Measurements from ENCODE around the gene C1orf105. TPM values are rescaled to one million over a fixed set of nuclear protein-coding genes. Genes with fewer than 3 reads are reported as not detected.
"Not testable (repeated sequence)": the region's sequence is repeated elsewhere in the genome, so short reads cannot be mapped to it uniquely, and the experiment has no call there.

The C1orf105 gene
- polyA plus RNA-seq, 1 of the 3 experiments (the other 2 are of a cell fraction), result not detected

GRCh38 chr1:172494166-172494565 is 73.7 kb downstream of the C1orf105 start:
- H3K9me2 ChIP-seq, result no peaks in the 10 kb centered on the region
- TF ChIP-seq, protein P1, sequence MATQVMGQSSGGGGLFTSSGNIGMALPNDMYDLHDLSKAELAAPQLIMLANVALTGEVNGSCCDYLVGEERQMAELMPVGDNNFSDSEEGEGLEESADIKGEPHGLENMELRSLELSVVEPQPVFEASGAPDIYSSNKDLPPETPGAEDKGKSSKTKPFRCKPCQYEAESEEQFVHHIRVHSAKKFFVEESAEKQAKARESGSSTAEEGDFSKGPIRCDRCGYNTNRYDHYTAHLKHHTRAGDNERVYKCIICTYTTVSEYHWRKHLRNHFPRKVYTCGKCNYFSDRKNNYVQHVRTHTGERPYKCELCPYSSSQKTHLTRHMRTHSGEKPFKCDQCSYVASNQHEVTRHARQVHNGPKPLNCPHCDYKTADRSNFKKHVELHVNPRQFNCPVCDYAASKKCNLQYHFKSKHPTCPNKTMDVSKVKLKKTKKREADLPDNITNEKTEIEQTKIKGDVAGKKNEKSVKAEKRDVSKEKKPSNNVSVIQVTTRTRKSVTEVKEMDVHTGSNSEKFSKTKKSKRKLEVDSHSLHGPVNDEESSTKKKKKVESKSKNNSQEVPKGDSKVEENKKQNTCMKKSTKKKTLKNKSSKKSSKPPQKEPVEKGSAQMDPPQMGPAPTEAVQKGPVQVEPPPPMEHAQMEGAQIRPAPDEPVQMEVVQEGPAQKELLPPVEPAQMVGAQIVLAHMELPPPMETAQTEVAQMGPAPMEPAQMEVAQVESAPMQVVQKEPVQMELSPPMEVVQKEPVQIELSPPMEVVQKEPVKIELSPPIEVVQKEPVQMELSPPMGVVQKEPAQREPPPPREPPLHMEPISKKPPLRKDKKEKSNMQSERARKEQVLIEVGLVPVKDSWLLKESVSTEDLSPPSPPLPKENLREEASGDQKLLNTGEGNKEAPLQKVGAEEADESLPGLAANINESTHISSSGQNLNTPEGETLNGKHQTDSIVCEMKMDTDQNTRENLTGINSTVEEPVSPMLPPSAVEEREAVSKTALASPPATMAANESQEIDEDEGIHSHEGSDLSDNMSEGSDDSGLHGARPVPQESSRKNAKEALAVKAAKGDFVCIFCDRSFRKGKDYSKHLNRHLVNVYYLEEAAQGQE (IDR thresholded peaks at IDR 0.05; ENCODE audit: low read depth, low read length), result no peak
- 50% methylated on average over 2 of the region's 2 CpGs for WGBS (ENCODE audit: low lambda C conversion rate)

DNA sequence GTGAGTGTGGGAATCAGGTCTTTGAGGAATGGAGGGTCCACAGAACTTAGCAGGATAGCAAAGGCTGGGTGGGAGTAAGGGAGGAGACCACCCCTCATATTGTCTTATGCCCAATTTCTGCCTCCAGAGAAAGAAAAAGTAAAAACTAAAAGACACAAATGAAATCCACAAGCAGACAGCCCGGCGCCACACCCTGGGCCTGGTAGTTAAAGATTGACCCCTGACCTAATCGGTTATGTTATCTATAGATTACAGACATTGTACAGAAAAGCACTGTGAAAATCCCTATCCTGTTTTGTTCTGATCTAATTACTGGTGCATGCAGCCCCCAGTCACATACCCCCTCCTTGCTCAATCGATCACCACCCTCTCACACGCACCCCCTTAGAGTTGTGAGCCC is 75.6 kb downstream of the C1orf105 start:
- POLR2A ChIA-PET; H3K27ac ChIP-seq (ENCODE audit: low read depth in 2 of 2, low read length in 1 of 2); H3K9ac ChIP-seq; H3K4me3 ChIP-seq (ENCODE audit: low read depth in 2 of 2, low read length in 1 of 2); H4K20me1 ChIP-seq (ENCODE audit: insufficient read depth); H3K9me2 ChIP-seq; H3K36me3 ChIP-seq (replicated peaks in 1 of 2; ENCODE audit: control insufficient read depth in 1 of 2, insufficient read depth in 2 of 2, low read length in 1 of 2); H3K27me3 ChIP-seq (ENCODE audit: insufficient read depth); H2AFZ ChIP-seq (ENCODE audit: low read depth); H3F3A ChIP-seq (replicated peaks; ENCODE audit: insufficient read depth); DNase-seq; H3K4me1 ChIP-seq (ENCODE audit: control insufficient read depth in 1 of 2, insufficient read depth in 2 of 2, low read depth in 1 of 2, low read length in 1 of 2); H3K9me3 ChIP-seq; H3K79me2 ChIP-seq (ENCODE audit: insufficient read depth); H3K4me2 ChIP-seq: not testable (repeated sequence)
- 90% methylated on average over 5 of the region's 5 CpGs for WGBS (ENCODE audit: low lambda C conversion rate)
- CTCF ChIA-PET, result interaction anchor here (1.0 kb wide), 1 partner anchor 53 kb away, joined by 3 read pairs; the partner anchor contains the start of gene PIGC

More at GRCh38 chr1:172494166-172494565, 73.7 kb downstream of the C1orf105 start:
- Histone ChIP-seq H3K9ac (no peak overlapping the region), H3K27ac (ENCODE audit: low read depth in 2 of 2, low read length in 1 of 2) (no peak overlapping the region), H3K9me3 (no peaks in the 10 kb centered on the region), H4K20me1 (ENCODE audit: insufficient read depth) (no peaks in the 10 kb centered on the region), H3K4me2 (no peak overlapping the region), H3K27me3 (ENCODE audit: insufficient read depth) (peaks cover 6% of the 10 kb centered on the region; the same call in 1 of the 2 replicates), H3K36me3 (replicated peaks in 1 of 2; ENCODE audit: control insufficient read depth in 1 of 2, insufficient read depth in 2 of 2, low read length in 1 of 2) (no peaks in the 10 kb centered on the region), H3K4me1 (ENCODE audit: control insufficient read depth in 1 of 2, insufficient read depth in 2 of 2, low read depth in 1 of 2, low read length in 1 of 2) (peaks cover 0 to 4% of the 10 kb centered on the region in 2 experiments; a peak in 2 of 4 replicates), H3K79me2 (ENCODE audit: insufficient read depth) (no peaks in the 10 kb centered on the region), H3K4me3 (ENCODE audit: low read depth in 2 of 2, low read length in 1 of 2) (no peak overlapping the region), H3F3A (replicated peaks; ENCODE audit: insufficient read depth) (no peaks in the 10 kb centered on the region), H2AFZ (ENCODE audit: low read depth) (no peak overlapping the region)
- DNase-seq, result no peak
- ChIA-PET CTCF (no interaction called here), POLR2A (no interaction called here)

DNA sequence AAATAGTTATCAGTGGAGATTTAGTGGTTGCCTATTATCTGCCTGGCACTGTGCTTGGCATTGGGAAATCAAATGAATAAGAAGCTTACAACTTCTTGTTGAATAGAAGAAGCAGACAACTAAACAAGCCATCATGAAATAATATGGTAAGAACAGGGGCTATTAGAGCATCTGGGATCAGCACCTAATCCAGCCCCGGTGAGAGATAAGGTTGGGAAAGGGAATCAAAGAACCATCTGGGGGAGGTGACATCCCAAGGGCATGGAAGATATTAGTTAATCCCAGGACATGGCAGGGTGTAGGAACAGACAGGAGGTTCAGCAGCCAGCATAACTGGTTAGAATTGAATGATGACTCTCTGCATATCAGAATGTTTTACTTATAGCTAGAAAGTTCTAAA is 76.2 kb downstream of the C1orf105 start:
- H3K27me3 ChIP-seq (ENCODE audit: insufficient read depth), result peaks cover 2% of the 10 kb centered on the region; the same call in 1 of the 2 replicates
- H3K9me2 ChIP-seq, result no peaks in the 10 kb centered on the region
- ChIA-PET CTCF (interaction anchor here (1.0 to 1.1 kb wide), 2 partner anchors 19 to 53 kb away, joined by 3 read pairs; partner anchors contain the start of gene PIGC), POLR2A (interaction anchor here (0.8 kb wide), 1 partner anchor 36 kb away, joined by 3 read pairs; the partner anchor contains the start of gene SUCO)
- no peaks in the 10 kb centered on the region for H3K36me3 ChIP-seq (replicated peaks in 1 of 2; ENCODE audit: control insufficient read depth in 1 of 2, insufficient read depth in 2 of 2, low read length in 1 of 2)
- no peaks in the 10 kb centered on the region for H3K9me3 ChIP-seq
- no peaks in the 10 kb centered on the region for H3F3A ChIP-seq (replicated peaks; ENCODE audit: insufficient read depth)
- H3K4me3 ChIP-seq (ENCODE audit: low read depth in 2 of 2, low read length in 1 of 2), result no peak overlapping the region
- H4K20me1 ChIP-seq (ENCODE audit: insufficient read depth), result no peaks in the 10 kb centered on the region
- H3K79me2 ChIP-seq (ENCODE audit: insufficient read depth), result no peaks in the 10 kb centered on the region
- H3K9ac ChIP-seq, result no peak overlapping the region
- peaks cover 0 to 4% of the 10 kb centered on the region in 2 experiments; a peak in 2 of 4 replicates for H3K4me1 ChIP-seq (ENCODE audit: control insufficient read depth in 1 of 2, insufficient read depth in 2 of 2, low read depth in 1 of 2, low read length in 1 of 2)
- DNase-seq, result peak; percentile 20
- H3K4me2 ChIP-seq, result no peak overlapping the region
- 63% methylated on average over 1 of the region's 1 CpG for WGBS (ENCODE audit: low lambda C conversion rate)
- TF ChIP-seq CHD2 (IDR thresholded peaks at IDR 0.05; ENCODE audit: low read length, partially characterized antibody), result no peak
- no peak overlapping the region for H2AFZ ChIP-seq (ENCODE audit: low read depth)
- H3K27ac ChIP-seq (ENCODE audit: low read depth in 2 of 2, low read length in 1 of 2), result no peak overlapping the region; a peak in 1 of 4 replicates

Measured in SK-N-SH (cell line).